Measurements from ENCODE around the gene PIK3C2G. TPM values are rescaled to one million over a fixed set of nuclear protein-coding genes. Genes with fewer than 3 reads are reported as not detected.

The PIK3C2G gene
- total RNA-seq, 1 donor from 2014 or later: 1.7 TPM

DNA sequence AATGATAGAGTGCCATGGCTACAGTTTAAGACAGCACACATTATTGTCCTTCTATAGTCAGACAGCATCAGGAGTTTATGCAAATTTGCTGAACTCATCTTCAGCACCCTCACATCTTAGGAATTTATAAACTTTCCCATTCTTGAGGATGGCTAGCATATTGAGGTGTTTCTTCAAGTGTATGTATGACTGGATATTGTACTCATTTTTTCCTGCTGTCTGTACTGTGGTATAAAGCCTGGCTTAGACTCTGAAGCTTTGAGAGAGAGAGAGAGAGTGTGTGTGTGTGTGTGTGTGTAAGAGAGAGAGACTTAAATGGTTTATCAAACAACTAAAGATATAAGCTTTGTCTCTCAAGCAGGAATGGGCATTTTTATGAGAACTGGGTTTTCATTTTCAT is 161.6 kb downstream of the PIK3C2G start:
- no peaks in the 10 kb centered on the region for H3K36me3 ChIP-seq
- peaks cover 5% of the 10 kb centered on the region for H3K4me1 ChIP-seq
- no peak overlapping the region for H3K4me3 ChIP-seq
- TF ChIP-seq POLR2AphosphoS5 (IDR thresholded peaks at IDR 0.05; ENCODE audit: insufficient read depth in 1 of 2, low read depth in 1 of 2) (no peak), POLR2A (IDR thresholded peaks at IDR 0.05) (no peak)
- TF ChIP-seq, protein P1, sequence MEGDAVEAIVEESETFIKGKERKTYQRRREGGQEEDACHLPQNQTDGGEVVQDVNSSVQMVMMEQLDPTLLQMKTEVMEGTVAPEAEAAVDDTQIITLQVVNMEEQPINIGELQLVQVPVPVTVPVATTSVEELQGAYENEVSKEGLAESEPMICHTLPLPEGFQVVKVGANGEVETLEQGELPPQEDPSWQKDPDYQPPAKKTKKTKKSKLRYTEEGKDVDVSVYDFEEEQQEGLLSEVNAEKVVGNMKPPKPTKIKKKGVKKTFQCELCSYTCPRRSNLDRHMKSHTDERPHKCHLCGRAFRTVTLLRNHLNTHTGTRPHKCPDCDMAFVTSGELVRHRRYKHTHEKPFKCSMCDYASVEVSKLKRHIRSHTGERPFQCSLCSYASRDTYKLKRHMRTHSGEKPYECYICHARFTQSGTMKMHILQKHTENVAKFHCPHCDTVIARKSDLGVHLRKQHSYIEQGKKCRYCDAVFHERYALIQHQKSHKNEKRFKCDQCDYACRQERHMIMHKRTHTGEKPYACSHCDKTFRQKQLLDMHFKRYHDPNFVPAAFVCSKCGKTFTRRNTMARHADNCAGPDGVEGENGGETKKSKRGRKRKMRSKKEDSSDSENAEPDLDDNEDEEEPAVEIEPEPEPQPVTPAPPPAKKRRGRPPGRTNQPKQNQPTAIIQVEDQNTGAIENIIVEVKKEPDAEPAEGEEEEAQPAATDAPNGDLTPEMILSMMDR (IDR thresholded peaks at IDR 0.05): no peak
- intact Hi-C loops (cut with DNase I): no loop called here
- H3K27me3 ChIP-seq: no peaks in the 10 kb centered on the region
- H3K9me3 ChIP-seq: no peaks in the 10 kb centered on the region
- H3K27ac ChIP-seq: no peak overlapping the region
- DNase-seq (ENCODE audit: extremely low spot score in 2 of 2): no peak

DNA sequence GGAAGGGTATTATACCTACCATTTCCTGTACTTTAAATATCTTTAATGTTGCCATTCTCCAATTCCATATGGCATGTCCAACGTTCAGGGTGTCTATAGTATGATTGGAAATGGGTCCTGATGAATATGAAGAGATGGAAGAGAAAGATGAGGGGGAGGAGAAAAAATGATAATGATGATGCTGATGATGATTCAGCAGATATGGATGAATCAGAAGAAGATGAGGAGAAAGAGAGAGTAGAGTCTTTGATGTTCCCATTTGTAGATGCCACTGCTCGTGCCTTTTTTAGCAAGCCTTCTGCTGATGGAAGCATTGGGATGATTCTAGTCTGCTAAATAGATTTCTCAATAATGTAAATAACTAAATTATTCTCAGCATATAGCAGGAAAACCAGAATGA is 163.5 kb downstream of the PIK3C2G start:
- Histone ChIP-seq H3K4me1 (peaks cover 5% of the 10 kb centered on the region), H3K4me3 (no peak overlapping the region), H3K27me3 (no peaks in the 10 kb centered on the region), H3K9me3 (no peaks in the 10 kb centered on the region), H3K27ac (no peak overlapping the region), H3K36me3 (no peaks in the 10 kb centered on the region)
- no peak for DNase-seq (ENCODE audit: extremely low spot score in 2 of 2)
- no peak for TF ChIP-seq POLR2AphosphoS5 (IDR thresholded peaks at IDR 0.05; ENCODE audit: insufficient read depth in 1 of 2, low read depth in 1 of 2)
- TF ChIP-seq, protein P1 (IDR thresholded peaks at IDR 0.05): no peak
- TF ChIP-seq POLR2A (IDR thresholded peaks at IDR 0.05): no peak
- intact Hi-C loops (cut with DNase I): no loop called here

DNA sequence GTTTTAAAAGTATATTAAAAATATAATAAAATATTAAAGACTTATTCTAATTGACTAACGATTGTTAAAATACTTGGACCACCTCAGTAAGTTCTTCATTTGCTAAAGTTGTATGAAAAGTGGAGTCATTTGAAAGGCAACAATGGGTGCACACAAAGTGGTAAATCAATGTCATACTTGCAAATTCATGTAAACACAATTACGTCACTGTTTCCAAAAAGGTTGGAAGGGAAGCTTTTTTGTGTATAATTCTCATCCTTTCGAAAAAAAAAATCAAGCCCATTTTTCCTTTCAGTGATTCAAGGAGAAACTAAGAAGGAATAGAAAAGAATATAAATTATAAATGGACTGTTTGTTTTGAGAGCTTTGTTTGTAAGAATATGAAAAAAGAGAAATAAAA is 166.2 kb downstream of the PIK3C2G start:
- H3K9me3 ChIP-seq: no peaks in the 10 kb centered on the region
- no peaks in the 10 kb centered on the region for H3K27me3 ChIP-seq
- H3K4me3 ChIP-seq: no peak overlapping the region
- H3K4me1 ChIP-seq: peaks cover 14% of the 10 kb centered on the region
- intact Hi-C loops (cut with DNase I): no loop called here
- H3K27ac ChIP-seq: no peak overlapping the region
- TF ChIP-seq POLR2AphosphoS5 (IDR thresholded peaks at IDR 0.05; ENCODE audit: insufficient read depth in 1 of 2, low read depth in 1 of 2) (no peak), POLR2A (IDR thresholded peaks at IDR 0.05) (no peak)
- TF ChIP-seq, protein P1 (IDR thresholded peaks at IDR 0.05): no peak
- no peak for DNase-seq (ENCODE audit: extremely low spot score in 2 of 2)
- no peaks in the 10 kb centered on the region for H3K36me3 ChIP-seq

DNA sequence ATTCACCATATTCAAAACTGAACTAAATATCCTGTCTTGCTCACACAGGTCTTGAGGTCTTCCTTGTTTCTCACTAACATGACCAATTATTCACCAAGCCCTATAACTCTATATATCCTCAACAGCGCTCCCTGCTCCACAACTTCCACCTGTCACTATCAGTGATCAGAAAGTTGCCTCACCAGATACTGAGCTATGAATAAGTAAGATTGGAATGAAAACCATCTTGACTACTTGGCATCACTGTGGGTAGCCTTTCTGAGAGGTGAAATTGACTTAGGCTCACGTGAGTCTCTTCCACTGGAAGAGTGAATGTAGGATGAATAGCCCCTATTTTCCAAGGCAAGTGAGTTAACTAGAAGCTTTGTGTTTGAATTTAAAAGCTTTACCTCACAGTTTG is 167.1 kb downstream of the PIK3C2G start:
- DNase-seq (ENCODE audit: extremely low spot score in 2 of 2): no peak
- Histone ChIP-seq H3K4me1 (peaks cover 14% of the 10 kb centered on the region), H3K36me3 (no peaks in the 10 kb centered on the region), H3K27ac (no peak overlapping the region), H3K27me3 (no peaks in the 10 kb centered on the region), H3K4me3 (no peak overlapping the region), H3K9me3 (no peaks in the 10 kb centered on the region)
- TF ChIP-seq, protein P1 (IDR thresholded peaks at IDR 0.05): no peak
- no peak for TF ChIP-seq POLR2AphosphoS5 (IDR thresholded peaks at IDR 0.05; ENCODE audit: insufficient read depth in 1 of 2, low read depth in 1 of 2)
- TF ChIP-seq POLR2A (IDR thresholded peaks at IDR 0.05): no peak
- intact Hi-C loops (cut with DNase I): no loop called here

DNA sequence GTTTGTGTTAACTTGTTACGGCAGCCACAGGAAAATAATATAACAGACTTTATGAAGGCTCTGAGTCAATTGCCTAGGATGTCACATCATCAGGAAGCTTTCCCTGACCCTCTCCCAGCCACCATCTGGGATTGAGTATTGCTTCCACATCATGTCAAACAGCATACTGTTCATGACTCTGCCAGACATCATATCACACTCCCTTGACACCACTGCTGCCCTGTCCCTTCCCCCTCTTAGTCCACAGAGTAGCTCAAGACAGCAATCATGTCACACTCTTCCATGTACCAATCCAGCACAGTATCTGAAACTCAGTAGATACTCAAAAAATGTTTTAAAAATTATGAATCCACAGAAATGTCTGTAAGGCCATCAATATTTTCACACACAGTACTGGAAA is 168.0 kb downstream of the PIK3C2G start:
- Histone ChIP-seq H3K36me3 (no peaks in the 10 kb centered on the region), H3K4me1 (peaks cover 14% of the 10 kb centered on the region), H3K4me3 (no peak overlapping the region), H3K27ac (no peak overlapping the region), H3K9me3 (no peaks in the 10 kb centered on the region), H3K27me3 (no peaks in the 10 kb centered on the region)
- TF ChIP-seq POLR2A (IDR thresholded peaks at IDR 0.05): no peak
- no peak for TF ChIP-seq POLR2AphosphoS5 (IDR thresholded peaks at IDR 0.05; ENCODE audit: insufficient read depth in 1 of 2, low read depth in 1 of 2)
- TF ChIP-seq, protein P1 (IDR thresholded peaks at IDR 0.05): no peak
- no peak for DNase-seq (ENCODE audit: extremely low spot score in 2 of 2)
- intact Hi-C loops (cut with DNase I): no loop called here

Measured in vagina (tissue), 2 donors.